H1 (cell line): ENCODE results near the gene DIP2C. TPM values are rescaled to one million over a fixed set of nuclear protein-coding genes. Genes with fewer than 3 reads are reported as not detected.

Experiments
- CTCF ChIP-seq, 3 experiments: IDR thresholded peaks; 1 replicate in 2 of 3; 2 replicates in 1 of 3; pipeline versions ENCODE4 v1.5.1 to v1.6.1; 2011; ENCODE audit warnings: low read length in 3 of 3, mild to moderate bottlenecking in 3 of 3, inconsistent platforms in 2 of 3, low read depth in 1 of 3, moderate library complexity in 1 of 3; ENCODE audit not compliant: insufficient read depth in 1 of 3; ENCODE audit errors: control extremely low read depth in 1 of 3
- NANOG ChIP-seq: IDR thresholded peaks from 2 replicates; pipeline ENCODE4 v1.6.1; 2011; ENCODE audit warnings: low read length, low read depth, mild to moderate bottlenecking, inconsistent platforms; ENCODE audit not compliant: insufficient read depth, poor library complexity, severe bottlenecking
- RNF2 ChIP-seq: fragments of 200-900, 300-1000 bp; sonication (generic); IDR thresholded peaks from 2 replicates; pipeline ENCODE4 v1.7.1; 2016; ENCODE audit warnings: borderline replicate concordance, low read depth, mild to moderate bottlenecking, antibody characterized with exemption, low read length; ENCODE audit not compliant: poor library complexity, severe bottlenecking; ENCODE audit errors: missing control alignments
- SP1 ChIP-seq: IDR thresholded peaks from 2 replicates; pipeline ENCODE4 v1.6.1; 2011; ENCODE audit warnings: low read depth, low read length
- polyA plus RNA-seq, 7 experiments: library from polyadenylated mRNA; depleted of rRNA in 3 of 7; stranded (reverse) in 5 of 7; unstranded in 2 of 7; fragments of >200 nt in 5 of 7; fragments of 200-250 nt in 2 of 7; gene quantifications; 1 replicate in 5 of 7; 2 replicates in 1 of 7; 4 replicates in 1 of 7; pipeline versions ENCODE4 v1.2.1 to v1.2.3, GENCODE V29; 2011 to 2013; ENCODE audit warnings: missing spikeins in 2 of 7, mixed read lengths in 2 of 7
- total RNA-seq: library from RNA; stranded (reverse); fragmentation: NEBNext Ultra II Directional; extraction: Animal tissue kit (Norgen Biotek cat#: 25700); gene quantifications from 2 replicates; pipeline ENCODE4 v1.2.1, GENCODE V29; 2021

Gene DIP2C
- total and polyA plus RNA-seq, 2 of the 8 experiments (the other 6 are each of a cell fraction or from before 2014, with no cell fraction given) = 3.8 to 9.3 TPM

- TF ChIP-seq CTCF (IDR thresholded peaks at IDR 0.05; ENCODE audit: control extremely low read depth in 1 of 3, insufficient read depth in 1 of 3, low read depth in 1 of 3, low read length in 3 of 3) (no peak), NANOG (no peak), RNF2 (no peak), SP1 (no peak)
These were observed 134.2 kb downstream of the DIP2C start (continued) for GRCh38 chr10:555281-555680.
